ENCODE measurements around the gene STK25. TPM values are rescaled to one million over a fixed set of nuclear protein-coding genes. Genes with fewer than 3 reads are reported as not detected.

Gene STK25
- total and polyA plus RNA-seq, 2 donors (not counting 1 experiment from before 2014, with no cell fraction given), result 168 to 197 TPM

DNA sequence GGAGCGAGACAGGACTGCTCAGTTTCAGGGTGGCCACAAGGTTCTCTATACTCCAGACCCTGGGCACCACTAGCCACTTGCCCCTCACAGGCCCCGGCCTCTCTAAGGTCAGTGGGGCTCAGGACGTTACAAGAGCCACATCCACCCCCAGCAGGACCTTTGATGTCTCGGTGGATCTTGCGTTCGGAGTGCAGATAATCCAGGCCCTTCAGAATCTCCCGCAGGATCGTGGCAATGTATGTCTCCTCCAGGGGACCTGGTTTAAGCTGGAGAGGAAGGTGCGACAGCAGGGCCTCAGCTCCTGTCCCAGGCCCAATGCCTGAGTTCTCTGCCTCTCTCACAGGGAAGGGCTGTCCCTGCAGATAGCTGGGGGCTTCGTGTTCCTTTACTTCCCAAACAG lies 8.4 kb downstream of the STK25 start:
- Histone ChIP-seq H3K36me3 (ENCODE audit: control insufficient read depth, insufficient read depth, low read length) (peaks cover 33% of the 10 kb centered on the region), H2AFZ (ENCODE audit: low read length) (no peak overlapping the region), H3K79me2 (ENCODE audit: control insufficient read depth, insufficient read depth, low read length) (peaks cover 28% of the 10 kb centered on the region), H4K20me1 (ENCODE audit: control insufficient read depth, extremely low read depth, insufficient read depth, low read length) (no peaks in the 10 kb centered on the region), H3K27ac (ENCODE audit: insufficient read depth, low read length) (no peak overlapping the region), H3K9me3 (ENCODE audit: control insufficient read depth, insufficient read depth, low read depth, low read length) (no peaks in the 10 kb centered on the region), H3K9ac (ENCODE audit: insufficient read depth, low read length) (no peak overlapping the region), H3K4me2 (ENCODE audit: extremely low read depth, insufficient read depth, low read length) (no peak overlapping the region), H3K4me3 (replicated peaks in 1 of 4; ENCODE audit: control extremely low read depth in 1 of 4, insufficient read depth in 1 of 4, low read depth in 3 of 4, low read length in 4 of 4) (no peak overlapping the region), H3K27me3 (ENCODE audit: control insufficient read depth, insufficient read depth, low read length) (no peaks in the 10 kb centered on the region), H3K4me1 (ENCODE audit: control insufficient read depth, extremely low read depth, insufficient read depth, low read length) (no peaks in the 10 kb centered on the region)
- TF ChIP-seq, protein P1, sequence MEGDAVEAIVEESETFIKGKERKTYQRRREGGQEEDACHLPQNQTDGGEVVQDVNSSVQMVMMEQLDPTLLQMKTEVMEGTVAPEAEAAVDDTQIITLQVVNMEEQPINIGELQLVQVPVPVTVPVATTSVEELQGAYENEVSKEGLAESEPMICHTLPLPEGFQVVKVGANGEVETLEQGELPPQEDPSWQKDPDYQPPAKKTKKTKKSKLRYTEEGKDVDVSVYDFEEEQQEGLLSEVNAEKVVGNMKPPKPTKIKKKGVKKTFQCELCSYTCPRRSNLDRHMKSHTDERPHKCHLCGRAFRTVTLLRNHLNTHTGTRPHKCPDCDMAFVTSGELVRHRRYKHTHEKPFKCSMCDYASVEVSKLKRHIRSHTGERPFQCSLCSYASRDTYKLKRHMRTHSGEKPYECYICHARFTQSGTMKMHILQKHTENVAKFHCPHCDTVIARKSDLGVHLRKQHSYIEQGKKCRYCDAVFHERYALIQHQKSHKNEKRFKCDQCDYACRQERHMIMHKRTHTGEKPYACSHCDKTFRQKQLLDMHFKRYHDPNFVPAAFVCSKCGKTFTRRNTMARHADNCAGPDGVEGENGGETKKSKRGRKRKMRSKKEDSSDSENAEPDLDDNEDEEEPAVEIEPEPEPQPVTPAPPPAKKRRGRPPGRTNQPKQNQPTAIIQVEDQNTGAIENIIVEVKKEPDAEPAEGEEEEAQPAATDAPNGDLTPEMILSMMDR (conservative IDR thresholded peaks at IDR 0.05 in 1 of 2, IDR thresholded peaks at IDR 0.05 in 1 of 2; ENCODE audit: low read depth in 1 of 2, low read length in 2 of 2), result no peak
- TF ChIP-seq EZH2 (IDR thresholded peaks at IDR 0.05; ENCODE audit: low read length, missing control alignments), result no peak
- DNase-seq (ENCODE audit: low read depth in 2 of 2), result no peak

DNA sequence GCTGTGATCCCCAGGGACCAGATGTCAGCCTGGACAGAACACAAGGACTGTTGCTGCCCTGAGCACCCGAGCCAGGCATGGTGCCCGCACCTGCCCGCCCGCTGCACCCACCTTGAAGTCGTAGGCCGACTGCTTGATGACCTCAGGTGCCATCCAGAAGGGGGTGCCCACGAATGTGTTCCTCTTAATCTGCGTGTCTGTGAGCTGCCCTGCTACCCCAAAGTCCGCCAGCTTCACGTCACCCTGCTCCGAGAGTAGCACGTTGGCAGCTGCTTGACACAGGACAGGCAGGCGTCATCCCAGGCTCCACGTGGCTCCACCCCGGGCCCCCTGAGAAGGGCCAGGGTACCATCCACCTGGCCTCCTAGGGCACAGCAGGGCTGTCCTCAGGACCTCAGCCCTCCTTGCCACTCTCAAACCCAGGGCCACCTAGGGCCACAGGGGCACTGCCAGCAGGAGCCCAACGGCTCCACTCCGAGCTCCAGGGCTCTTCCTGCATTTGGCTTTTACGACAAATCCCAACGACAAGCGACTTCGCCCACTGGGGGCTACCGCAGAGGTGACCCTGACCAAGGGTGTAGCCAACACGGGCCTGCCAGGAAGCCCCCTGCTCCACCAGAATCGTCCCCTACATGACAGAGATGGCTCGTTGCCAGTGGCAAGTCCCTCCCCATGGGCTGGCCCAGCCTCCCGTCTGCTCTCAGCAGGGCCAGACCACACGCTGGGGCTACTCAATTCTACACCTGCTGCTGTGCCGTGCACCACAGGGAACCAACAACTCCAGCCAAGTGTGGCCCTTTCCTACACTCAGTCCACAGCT lies 9.0 kb downstream of the STK25 start:
- no peak overlapping the region for H3K9ac ChIP-seq (ENCODE audit: insufficient read depth, low read length)
- no peak overlapping the region for H2AFZ ChIP-seq (ENCODE audit: low read length)
- no peak for TF ChIP-seq EZH2 (IDR thresholded peaks at IDR 0.05; ENCODE audit: low read length, missing control alignments)
- TF ChIP-seq, protein P1 (conservative IDR thresholded peaks at IDR 0.05 in 1 of 2, IDR thresholded peaks at IDR 0.05 in 1 of 2; ENCODE audit: low read depth in 1 of 2, low read length in 2 of 2), result no peak
- no peaks in the 10 kb centered on the region for H4K20me1 ChIP-seq (ENCODE audit: control insufficient read depth, extremely low read depth, insufficient read depth, low read length)
- H3K9me3 ChIP-seq (ENCODE audit: control insufficient read depth, insufficient read depth, low read depth, low read length), result no peaks in the 10 kb centered on the region
- H3K27me3 ChIP-seq (ENCODE audit: control insufficient read depth, insufficient read depth, low read length), result no peaks in the 10 kb centered on the region
- H3K4me3 ChIP-seq (replicated peaks in 1 of 4; ENCODE audit: control extremely low read depth in 1 of 4, insufficient read depth in 1 of 4, low read depth in 3 of 4, low read length in 4 of 4), result no peak overlapping the region
- H3K4me2 ChIP-seq (ENCODE audit: extremely low read depth, insufficient read depth, low read length), result no peak overlapping the region
- peaks cover 22% of the 10 kb centered on the region for H3K79me2 ChIP-seq (ENCODE audit: control insufficient read depth, insufficient read depth, low read length)
- H3K4me1 ChIP-seq (ENCODE audit: control insufficient read depth, extremely low read depth, insufficient read depth, low read length), result no peaks in the 10 kb centered on the region
- H3K27ac ChIP-seq (ENCODE audit: insufficient read depth, low read length), result no peak overlapping the region
- no peak for DNase-seq (ENCODE audit: low read depth in 2 of 2)
- peaks cover 33% of the 10 kb centered on the region for H3K36me3 ChIP-seq (ENCODE audit: control insufficient read depth, insufficient read depth, low read length)

DNA sequence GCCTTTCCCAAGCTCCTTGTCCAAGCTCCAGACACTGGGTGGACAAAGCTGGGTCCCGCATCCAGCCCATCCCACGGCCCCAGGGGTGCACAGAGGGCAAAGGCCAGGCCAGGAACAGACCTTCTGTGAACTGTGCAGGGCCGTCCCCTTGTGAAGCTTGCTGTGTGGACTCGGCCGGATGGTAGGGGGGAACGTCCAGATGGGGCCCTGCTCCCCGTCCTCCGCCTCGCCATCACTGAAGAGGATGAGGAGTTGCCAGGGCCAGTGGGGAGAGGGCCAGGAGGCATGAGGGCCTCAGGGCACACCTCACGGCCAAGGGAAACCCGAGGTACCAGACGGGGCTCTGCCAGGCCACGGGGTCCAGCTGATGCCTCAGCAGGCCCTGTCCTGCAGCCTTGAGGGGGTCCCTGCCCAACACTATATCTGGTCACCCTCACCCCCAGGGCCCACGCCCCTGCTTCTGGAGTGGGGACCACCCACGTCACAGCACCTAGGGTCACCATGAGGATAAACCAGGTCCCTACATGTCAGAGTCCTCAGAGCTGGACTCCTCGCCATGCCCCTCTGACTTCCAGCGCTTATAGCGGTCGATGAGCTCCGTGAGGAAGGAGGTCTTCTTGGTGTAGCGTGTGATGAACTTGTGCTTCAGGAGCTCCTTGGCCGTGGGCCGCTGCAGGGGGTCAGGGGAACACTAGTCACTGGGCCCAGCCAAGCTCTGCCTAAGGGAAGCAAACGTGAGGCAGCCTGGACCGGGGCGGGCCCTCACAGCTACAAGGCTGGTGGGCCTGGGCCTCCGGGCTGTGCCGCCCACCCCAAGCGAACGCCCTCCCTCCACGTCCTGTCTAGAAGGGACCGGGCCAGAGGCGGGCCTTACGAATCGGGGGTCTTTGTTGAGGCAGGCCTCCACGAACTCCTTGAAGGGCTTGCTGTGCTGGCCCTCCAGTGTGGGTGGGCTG lies 10.0 kb downstream of the STK25 start:
- no peaks in the 10 kb centered on the region for H4K20me1 ChIP-seq (ENCODE audit: control insufficient read depth, extremely low read depth, insufficient read depth, low read length)
- DNase-seq (ENCODE audit: low read depth in 2 of 2), result no peak
- no peak overlapping the region for H3K4me3 ChIP-seq (replicated peaks in 1 of 4; ENCODE audit: control extremely low read depth in 1 of 4, insufficient read depth in 1 of 4, low read depth in 3 of 4, low read length in 4 of 4)
- H3K9me3 ChIP-seq (ENCODE audit: control insufficient read depth, insufficient read depth, low read depth, low read length), result no peaks in the 10 kb centered on the region
- no peaks in the 10 kb centered on the region for H3K27me3 ChIP-seq (ENCODE audit: control insufficient read depth, insufficient read depth, low read length)
- H3K4me1 ChIP-seq (ENCODE audit: control insufficient read depth, extremely low read depth, insufficient read depth, low read length), result no peaks in the 10 kb centered on the region
- TF ChIP-seq, protein P1 (conservative IDR thresholded peaks at IDR 0.05 in 1 of 2, IDR thresholded peaks at IDR 0.05 in 1 of 2; ENCODE audit: low read depth in 1 of 2, low read length in 2 of 2), result no peak
- no peak for TF ChIP-seq EZH2 (IDR thresholded peaks at IDR 0.05; ENCODE audit: low read length, missing control alignments)
- no peak overlapping the region for H3K4me2 ChIP-seq (ENCODE audit: extremely low read depth, insufficient read depth, low read length)
- H3K27ac ChIP-seq (ENCODE audit: insufficient read depth, low read length), result no peak overlapping the region
- no peak overlapping the region for H2AFZ ChIP-seq (ENCODE audit: low read length)
- no peak overlapping the region for H3K9ac ChIP-seq (ENCODE audit: insufficient read depth, low read length)
- H3K36me3 ChIP-seq (ENCODE audit: control insufficient read depth, insufficient read depth, low read length), result peaks cover 33% of the 10 kb centered on the region
- H3K79me2 ChIP-seq (ENCODE audit: control insufficient read depth, insufficient read depth, low read length), result peaks cover 14% of the 10 kb centered on the region

Data from fibroblast of lung (primary cell).